GM23338 (cell line): ENCODE measurements around the gene SEMA7A. TPM values are rescaled to one million over a fixed set of nuclear protein-coding genes. Genes with fewer than 3 reads are reported as not detected.

Source experiments
- ATAC-seq: fragments of 200-7000 bp; cut with Tn5 transposase; 3 replicates; pipeline ENCODE4 v1.9.1; 2020
- DNase-seq: peaks from one replicate; pipeline ENCODE4 v3.0.0-alpha.2; 2015; ENCODE audit warnings: low spot score
- H2AFZ ChIP-seq: fragments of 200-600 bp; sonication (generic); 2 replicates; pipeline ENCODE4 v1.8.0; 2016; ENCODE audit warnings: antibody characterized with exemption, mild to moderate bottlenecking, moderate library complexity
- H3F3A ChIP-seq: fragments of 200-600 bp; sonication (generic); replicated peaks from 2 replicates; pipeline ENCODE4 v1.8.0; 2017; ENCODE audit warnings: antibody characterized with exemption, mixed run types, low read depth
- H3K27ac ChIP-seq: fragments of 200-600 bp; sonication (generic); 2 replicates; pipeline ENCODE4 v1.6.1; 2016; ENCODE audit warnings: low read depth
- H3K27me3 ChIP-seq: fragments of 200-600 bp; sonication (generic); 2 replicates; pipeline ENCODE4 v1.8.0; 2016; ENCODE audit warnings: mild to moderate bottlenecking, mixed run types, moderate library complexity; ENCODE audit not compliant: insufficient read depth
- H3K36me3 ChIP-seq: fragments of 200-600 bp; sonication (generic); 2 replicates; pipeline ENCODE4 v1.8.0; 2016; ENCODE audit warnings: mild to moderate bottlenecking; ENCODE audit not compliant: insufficient read depth
- H3K4me1 ChIP-seq: fragments of 200-600 bp; sonication (generic); 2 replicates; pipeline ENCODE4 v1.8.0; 2016; ENCODE audit warnings: mild to moderate bottlenecking, moderate library complexity; ENCODE audit not compliant: insufficient read depth
- H3K4me2 ChIP-seq: fragments of 200-600 bp; sonication (generic); 2 replicates; pipeline ENCODE4 v1.7.1; 2017; ENCODE audit warnings: mixed run types
- H3K4me3 ChIP-seq: fragments of 200-600 bp; sonication (generic); 2 replicates; pipeline ENCODE4 v1.6.1; 2016; ENCODE audit warnings: mixed run types
- H3K79me2 ChIP-seq: fragments of 200-600 bp; sonication (generic); replicated peaks from 2 replicates; pipeline ENCODE4 v1.8.0; 2017; ENCODE audit warnings: mild to moderate bottlenecking; ENCODE audit not compliant: insufficient read depth
- H3K9me2 ChIP-seq: fragments of 200-600 bp; sonication (generic); 2 replicates; pipeline ENCODE4 v1.8.0; 2017; ENCODE audit not compliant: insufficient read depth
- H4K20me1 ChIP-seq: fragments of 200-600 bp; sonication (generic); replicated peaks from 2 replicates; pipeline ENCODE4 v1.8.0; 2017; ENCODE audit warnings: mild to moderate bottlenecking; ENCODE audit not compliant: insufficient read depth
- H3K27ac Mint-ChIP-seq: 2 replicates; pipeline ENCODE4 v1.8.0; 2020; ENCODE audit warnings: inconsistent platforms, mild to moderate bottlenecking, moderate library complexity, mixed read lengths
- H3K27me3 Mint-ChIP-seq: 3 replicates; pipeline ENCODE4 v1.8.0; 2022; ENCODE audit warnings: low read depth, mild to moderate bottlenecking, moderate library complexity, mixed read lengths, inconsistent platforms; ENCODE audit not compliant: insufficient read depth, poor library complexity
- H3K36me3 Mint-ChIP-seq: 3 replicates; pipeline ENCODE4 v1.8.0; 2021; ENCODE audit warnings: low read depth, mild to moderate bottlenecking, inconsistent platforms, moderate library complexity, mixed read lengths
- H3K4me1 Mint-ChIP-seq: 3 replicates; pipeline ENCODE4 v1.8.0; 2020; ENCODE audit warnings: mild to moderate bottlenecking, inconsistent platforms, mixed read lengths
- H3K4me3 Mint-ChIP-seq: 3 replicates; pipeline ENCODE4 v1.8.0; 2021; ENCODE audit warnings: moderate library complexity, mild to moderate bottlenecking, inconsistent platforms, mixed read lengths
- H3K9me3 Mint-ChIP-seq: 3 replicates; pipeline ENCODE4 v1.8.0; 2020; ENCODE audit warnings: moderate library complexity, mild to moderate bottlenecking, inconsistent platforms, mixed read lengths
- CREB1 ChIP-seq: fragments of 250-450 bp; sonication (Bioruptor Pico); IDR thresholded peaks from 2 replicates; pipeline ENCODE4 v1.5.0; 2020; ENCODE audit warnings: low read depth, mild to moderate bottlenecking, moderate library complexity
- EZH2 ChIP-seq: fragments of 200-600 bp; sonication (generic); IDR thresholded peaks from one replicate; pipeline ENCODE4 v1.8.0; 2017; ENCODE audit warnings: antibody characterized with exemption, mild to moderate bottlenecking, low read depth; ENCODE audit not compliant: unreplicated experiment
- EZH2phosphoT487 ChIP-seq: fragments of 200-600 bp; sonication (generic); IDR thresholded peaks from one replicate; pipeline ENCODE4 v1.8.1; 2018; ENCODE audit warnings: antibody characterized with exemption; ENCODE audit not compliant: unreplicated experiment
- JUNB ChIP-seq: IDR thresholded peaks from one replicate; pipeline ENCODE4 v1.6.1; 2016; ENCODE audit warnings: antibody characterized with exemption; ENCODE audit not compliant: unreplicated experiment
- NANOG ChIP-seq: IDR thresholded peaks from 2 replicates; pipeline ENCODE4 v1.6.1; 2016; ENCODE audit warnings: antibody characterized with exemption, borderline replicate concordance
- POLR2AphosphoS5 ChIP-seq: IDR thresholded peaks from 2 replicates; pipeline ENCODE4 v1.6.1; 2016; ENCODE audit warnings: antibody characterized with exemption, low read depth
- STAT1 ChIP-seq: IDR thresholded peaks from one replicate; pipeline ENCODE4 v1.6.1; 2016; ENCODE audit warnings: antibody characterized with exemption; ENCODE audit not compliant: unreplicated experiment
- ZNF114 ChIP-seq: fragments of 250-450 bp; sonication (Bioruptor Pico); IDR thresholded peaks from 2 replicates; pipeline ENCODE4 v1.5.0; 2020; ENCODE audit warnings: mild to moderate bottlenecking, moderate library complexity
- ZNF331 ChIP-seq: fragments of 250-450 bp; sonication (Bioruptor Pico); IDR thresholded peaks from 2 replicates; pipeline ENCODE4 v1.5.0; 2020; ENCODE audit warnings: low read depth, mild to moderate bottlenecking, moderate library complexity
- polyA plus RNA-seq: library from polyadenylated mRNA; unstranded; fragments of >200 nt; fragmentation: Nextera tagmentation; extraction: Ambion mirVana; gene quantifications from 2 replicates; pipeline ENCODE4 v1.2.1, GENCODE V29; 2016
- total RNA-seq: library from RNA; depleted of rRNA; stranded (reverse); fragments of >200 nt; shearing (Covaris generic); gene quantifications from 2 replicates; pipeline ENCODE4 v1.2.3, GENCODE V29; 2014
- TF ChIP-seq, protein P1 (sequence below): IDR thresholded peaks from 2 replicates; pipeline ENCODE4 v1.6.1; 2016; ENCODE audit warnings: antibody characterized with exemption
- TF ChIP-seq, protein P2 (sequence below): IDR thresholded peaks from one replicate; pipeline ENCODE4 v1.6.1; 2018; ENCODE audit warnings: antibody characterized with exemption; ENCODE audit not compliant: unreplicated experiment
- TF ChIP-seq, protein P3 (sequence below), 2 experiments: fragments of 200-600 bp in 1 of 2; sonication (generic) in 1 of 2; conservative IDR thresholded peaks; 2 replicates each; pipeline versions ENCODE4 v1.5.1 to v1.6.1; 2016 to 2017; ENCODE audit warnings: antibody characterized with exemption in 2 of 2, low read depth in 2 of 2, mild to moderate bottlenecking in 2 of 2, moderate library complexity in 1 of 2
- TF ChIP-seq, protein P4 (sequence below): fragments of 250-450 bp; sonication (Bioruptor Pico); IDR thresholded peaks from 2 replicates; pipeline ENCODE4 v1.5.0; 2020; ENCODE audit warnings: mild to moderate bottlenecking, moderate library complexity

SEMA7A gene
- total and polyA plus RNA-seq, 2 experiments from 2014 or later, result 2.0 to 14.1 TPM

DNA sequence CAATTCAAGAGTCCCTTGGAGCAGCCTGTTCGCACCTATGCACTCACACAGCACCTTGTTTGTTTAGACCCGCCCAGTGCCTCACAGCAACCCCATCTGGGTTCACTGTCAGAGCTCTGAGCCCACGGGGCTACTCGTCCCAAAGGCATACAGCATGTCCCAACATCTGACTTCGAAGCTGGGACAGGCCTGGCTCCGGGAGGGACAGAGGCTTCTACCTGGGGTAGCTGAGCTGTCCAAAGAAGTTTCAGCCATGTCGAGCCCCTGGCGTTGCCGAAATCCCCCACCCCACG lies 37.7 kb downstream of the SEMA7A start:
- Histone ChIP-seq H3K4me1 (peaks cover 5% of the 10 kb centered on the region; the same call in 1 of the 2 replicates), H3K79me2 (no peaks in the 10 kb centered on the region), H3K9me2 (no peaks in the 10 kb centered on the region), H3K27me3 (no peaks in the 10 kb centered on the region), H3K27ac (no peak overlapping the region), H2AFZ (0 out of 2 replicates have a peak overlapping the region, but pooled peaks have one; percentile 47), H4K20me1 (no peaks in the 10 kb centered on the region), H3K36me3 (no peaks in the 10 kb centered on the region), H3K4me2 (no peak overlapping the region), H3K4me3 (no peak overlapping the region), H3F3A (no peaks in the 10 kb centered on the region)
- no peaks in the 10 kb centered on the region for H3K9me3 Mint-ChIP-seq
- DNase-seq, result no peak
- H3K4me1 Mint-ChIP-seq, result peaks cover 22% of the 10 kb centered on the region
- TF ChIP-seq STAT1 (no peak), ZNF331 (CRISPR knock-in tag) (no peak), EZH2 (no peak), ZNF114 (CRISPR knock-in tag) (no peak), EZH2phosphoT487 (no peak), JUNB (no peak), POLR2AphosphoS5 (no peak), NANOG (no peak), CREB1 (CRISPR knock-in tag) (no peak)
- TF ChIP-seq, protein P1, sequence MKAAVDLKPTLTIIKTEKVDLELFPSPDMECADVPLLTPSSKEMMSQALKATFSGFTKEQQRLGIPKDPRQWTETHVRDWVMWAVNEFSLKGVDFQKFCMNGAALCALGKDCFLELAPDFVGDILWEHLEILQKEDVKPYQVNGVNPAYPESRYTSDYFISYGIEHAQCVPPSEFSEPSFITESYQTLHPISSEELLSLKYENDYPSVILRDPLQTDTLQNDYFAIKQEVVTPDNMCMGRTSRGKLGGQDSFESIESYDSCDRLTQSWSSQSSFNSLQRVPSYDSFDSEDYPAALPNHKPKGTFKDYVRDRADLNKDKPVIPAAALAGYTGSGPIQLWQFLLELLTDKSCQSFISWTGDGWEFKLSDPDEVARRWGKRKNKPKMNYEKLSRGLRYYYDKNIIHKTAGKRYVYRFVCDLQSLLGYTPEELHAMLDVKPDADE, result no peak
- TF ChIP-seq, protein P2, sequence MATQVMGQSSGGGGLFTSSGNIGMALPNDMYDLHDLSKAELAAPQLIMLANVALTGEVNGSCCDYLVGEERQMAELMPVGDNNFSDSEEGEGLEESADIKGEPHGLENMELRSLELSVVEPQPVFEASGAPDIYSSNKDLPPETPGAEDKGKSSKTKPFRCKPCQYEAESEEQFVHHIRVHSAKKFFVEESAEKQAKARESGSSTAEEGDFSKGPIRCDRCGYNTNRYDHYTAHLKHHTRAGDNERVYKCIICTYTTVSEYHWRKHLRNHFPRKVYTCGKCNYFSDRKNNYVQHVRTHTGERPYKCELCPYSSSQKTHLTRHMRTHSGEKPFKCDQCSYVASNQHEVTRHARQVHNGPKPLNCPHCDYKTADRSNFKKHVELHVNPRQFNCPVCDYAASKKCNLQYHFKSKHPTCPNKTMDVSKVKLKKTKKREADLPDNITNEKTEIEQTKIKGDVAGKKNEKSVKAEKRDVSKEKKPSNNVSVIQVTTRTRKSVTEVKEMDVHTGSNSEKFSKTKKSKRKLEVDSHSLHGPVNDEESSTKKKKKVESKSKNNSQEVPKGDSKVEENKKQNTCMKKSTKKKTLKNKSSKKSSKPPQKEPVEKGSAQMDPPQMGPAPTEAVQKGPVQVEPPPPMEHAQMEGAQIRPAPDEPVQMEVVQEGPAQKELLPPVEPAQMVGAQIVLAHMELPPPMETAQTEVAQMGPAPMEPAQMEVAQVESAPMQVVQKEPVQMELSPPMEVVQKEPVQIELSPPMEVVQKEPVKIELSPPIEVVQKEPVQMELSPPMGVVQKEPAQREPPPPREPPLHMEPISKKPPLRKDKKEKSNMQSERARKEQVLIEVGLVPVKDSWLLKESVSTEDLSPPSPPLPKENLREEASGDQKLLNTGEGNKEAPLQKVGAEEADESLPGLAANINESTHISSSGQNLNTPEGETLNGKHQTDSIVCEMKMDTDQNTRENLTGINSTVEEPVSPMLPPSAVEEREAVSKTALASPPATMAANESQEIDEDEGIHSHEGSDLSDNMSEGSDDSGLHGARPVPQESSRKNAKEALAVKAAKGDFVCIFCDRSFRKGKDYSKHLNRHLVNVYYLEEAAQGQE, result no peak
- TF ChIP-seq, protein P3, sequence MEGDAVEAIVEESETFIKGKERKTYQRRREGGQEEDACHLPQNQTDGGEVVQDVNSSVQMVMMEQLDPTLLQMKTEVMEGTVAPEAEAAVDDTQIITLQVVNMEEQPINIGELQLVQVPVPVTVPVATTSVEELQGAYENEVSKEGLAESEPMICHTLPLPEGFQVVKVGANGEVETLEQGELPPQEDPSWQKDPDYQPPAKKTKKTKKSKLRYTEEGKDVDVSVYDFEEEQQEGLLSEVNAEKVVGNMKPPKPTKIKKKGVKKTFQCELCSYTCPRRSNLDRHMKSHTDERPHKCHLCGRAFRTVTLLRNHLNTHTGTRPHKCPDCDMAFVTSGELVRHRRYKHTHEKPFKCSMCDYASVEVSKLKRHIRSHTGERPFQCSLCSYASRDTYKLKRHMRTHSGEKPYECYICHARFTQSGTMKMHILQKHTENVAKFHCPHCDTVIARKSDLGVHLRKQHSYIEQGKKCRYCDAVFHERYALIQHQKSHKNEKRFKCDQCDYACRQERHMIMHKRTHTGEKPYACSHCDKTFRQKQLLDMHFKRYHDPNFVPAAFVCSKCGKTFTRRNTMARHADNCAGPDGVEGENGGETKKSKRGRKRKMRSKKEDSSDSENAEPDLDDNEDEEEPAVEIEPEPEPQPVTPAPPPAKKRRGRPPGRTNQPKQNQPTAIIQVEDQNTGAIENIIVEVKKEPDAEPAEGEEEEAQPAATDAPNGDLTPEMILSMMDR (conservative IDR thresholded peaks at IDR 0.05; ENCODE audit: low read depth in 2 of 2), result no peak
- TF ChIP-seq, protein P4, sequence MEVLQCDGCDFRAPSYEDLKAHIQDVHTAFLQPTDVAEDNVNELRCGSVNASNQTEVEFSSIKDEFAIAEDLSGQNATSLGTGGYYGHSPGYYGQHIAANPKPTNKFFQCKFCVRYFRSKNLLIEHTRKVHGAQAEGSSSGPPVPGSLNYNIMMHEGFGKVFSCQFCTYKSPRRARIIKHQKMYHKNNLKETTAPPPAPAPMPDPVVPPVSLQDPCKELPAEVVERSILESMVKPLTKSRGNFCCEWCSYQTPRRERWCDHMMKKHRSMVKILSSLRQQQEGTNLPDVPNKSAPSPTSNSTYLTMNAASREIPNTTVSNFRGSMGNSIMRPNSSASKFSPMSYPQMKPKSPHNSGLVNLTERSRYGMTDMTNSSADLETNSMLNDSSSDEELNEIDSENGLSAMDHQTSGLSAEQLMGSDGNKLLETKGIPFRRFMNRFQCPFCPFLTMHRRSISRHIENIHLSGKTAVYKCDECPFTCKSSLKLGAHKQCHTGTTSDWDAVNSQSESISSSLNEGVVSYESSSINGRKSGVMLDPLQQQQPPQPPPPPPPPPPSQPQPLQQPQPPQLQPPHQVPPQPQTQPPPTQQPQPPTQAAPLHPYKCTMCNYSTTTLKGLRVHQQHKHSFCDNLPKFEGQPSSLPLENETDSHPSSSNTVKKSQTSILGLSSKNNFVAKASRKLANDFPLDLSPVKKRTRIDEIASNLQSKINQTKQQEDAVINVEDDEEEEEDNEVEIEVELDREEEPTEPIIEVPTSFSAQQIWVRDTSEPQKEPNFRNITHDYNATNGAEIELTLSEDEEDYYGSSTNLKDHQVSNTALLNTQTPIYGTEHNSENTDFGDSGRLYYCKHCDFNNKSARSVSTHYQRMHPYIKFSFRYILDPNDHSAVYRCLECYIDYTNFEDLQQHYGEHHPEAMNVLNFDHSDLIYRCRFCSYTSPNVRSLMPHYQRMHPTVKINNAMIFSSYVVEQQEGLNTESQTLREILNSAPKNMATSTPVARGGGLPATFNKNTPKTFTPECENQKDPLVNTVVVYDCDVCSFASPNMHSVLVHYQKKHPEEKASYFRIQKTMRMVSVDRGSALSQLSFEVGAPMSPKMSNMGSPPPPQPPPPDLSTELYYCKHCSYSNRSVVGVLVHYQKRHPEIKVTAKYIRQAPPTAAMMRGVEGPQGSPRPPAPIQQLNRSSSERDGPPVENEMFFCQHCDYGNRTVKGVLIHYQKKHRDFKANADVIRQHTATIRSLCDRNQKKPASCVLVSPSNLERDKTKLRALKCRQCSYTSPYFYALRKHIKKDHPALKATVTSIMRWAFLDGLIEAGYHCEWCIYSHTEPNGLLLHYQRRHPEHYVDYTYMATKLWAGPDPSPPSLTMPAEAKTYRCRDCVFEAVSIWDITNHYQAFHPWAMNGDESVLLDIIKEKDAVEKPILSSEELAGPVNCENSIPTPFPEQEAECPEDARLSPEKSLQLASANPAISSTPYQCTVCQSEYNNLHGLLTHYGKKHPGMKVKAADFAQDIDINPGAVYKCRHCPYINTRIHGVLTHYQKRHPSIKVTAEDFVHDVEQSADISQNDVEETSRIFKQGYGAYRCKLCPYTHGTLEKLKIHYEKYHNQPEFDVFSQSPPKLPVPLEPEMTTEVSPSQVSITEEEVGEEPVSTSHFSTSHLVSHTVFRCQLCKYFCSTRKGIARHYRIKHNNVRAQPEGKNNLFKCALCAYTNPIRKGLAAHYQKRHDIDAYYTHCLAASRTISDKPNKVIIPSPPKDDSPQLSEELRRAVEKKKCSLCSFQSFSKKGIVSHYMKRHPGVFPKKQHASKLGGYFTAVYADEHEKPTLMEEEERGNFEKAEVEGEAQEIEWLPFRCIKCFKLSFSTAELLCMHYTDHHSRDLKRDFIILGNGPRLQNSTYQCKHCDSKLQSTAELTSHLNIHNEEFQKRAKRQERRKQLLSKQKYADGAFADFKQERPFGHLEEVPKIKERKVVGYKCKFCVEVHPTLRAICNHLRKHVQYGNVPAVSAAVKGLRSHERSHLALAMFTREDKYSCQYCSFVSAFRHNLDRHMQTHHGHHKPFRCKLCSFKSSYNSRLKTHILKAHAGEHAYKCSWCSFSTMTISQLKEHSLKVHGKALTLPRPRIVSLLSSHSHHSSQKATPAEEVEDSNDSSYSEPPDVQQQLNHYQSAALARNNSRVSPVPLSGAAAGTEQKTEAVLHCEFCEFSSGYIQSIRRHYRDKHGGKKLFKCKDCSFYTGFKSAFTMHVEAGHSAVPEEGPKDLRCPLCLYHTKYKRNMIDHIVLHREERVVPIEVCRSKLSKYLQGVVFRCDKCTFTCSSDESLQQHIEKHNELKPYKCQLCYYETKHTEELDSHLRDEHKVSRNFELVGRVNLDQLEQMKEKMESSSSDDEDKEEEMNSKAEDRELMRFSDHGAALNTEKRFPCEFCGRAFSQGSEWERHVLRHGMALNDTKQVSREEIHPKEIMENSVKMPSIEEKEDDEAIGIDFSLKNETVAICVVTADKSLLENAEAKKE, result no peak
- H3K4me3 Mint-ChIP-seq, result no peak overlapping the region
- peak overlapping the region; percentile 43; the same call in 1 of the 2 replicates for H3K27ac Mint-ChIP-seq
- peaks cover 14% of the 10 kb centered on the region for H3K27me3 Mint-ChIP-seq
- ATAC-seq, result peak; percentile 16
- no peaks in the 10 kb centered on the region; the same call in 2 of the 3 replicates for H3K36me3 Mint-ChIP-seq
